Liver (tissue), 3 donors: ENCODE measurements around the gene CLEC10A.

Experiments
- JUND ChIP-seq, 2 donors: IDR thresholded peaks; 2 replicates each; pipeline ENCODE4 v1.6.1; 2016; ENCODE audit warnings: antibody characterized with exemption in 2 of 2
- TF ChIP-seq, protein P1 (sequence below): fragments of 150-350 bp; IDR thresholded peaks from 2 replicates; pipeline ENCODE4 v1.5.1; 2017; ENCODE audit warnings: improper control_type of control experiment, low read depth, low read length; ENCODE audit not compliant: missing input control
- donor health status: healthy.
- donor health status: healthy.

DNA sequence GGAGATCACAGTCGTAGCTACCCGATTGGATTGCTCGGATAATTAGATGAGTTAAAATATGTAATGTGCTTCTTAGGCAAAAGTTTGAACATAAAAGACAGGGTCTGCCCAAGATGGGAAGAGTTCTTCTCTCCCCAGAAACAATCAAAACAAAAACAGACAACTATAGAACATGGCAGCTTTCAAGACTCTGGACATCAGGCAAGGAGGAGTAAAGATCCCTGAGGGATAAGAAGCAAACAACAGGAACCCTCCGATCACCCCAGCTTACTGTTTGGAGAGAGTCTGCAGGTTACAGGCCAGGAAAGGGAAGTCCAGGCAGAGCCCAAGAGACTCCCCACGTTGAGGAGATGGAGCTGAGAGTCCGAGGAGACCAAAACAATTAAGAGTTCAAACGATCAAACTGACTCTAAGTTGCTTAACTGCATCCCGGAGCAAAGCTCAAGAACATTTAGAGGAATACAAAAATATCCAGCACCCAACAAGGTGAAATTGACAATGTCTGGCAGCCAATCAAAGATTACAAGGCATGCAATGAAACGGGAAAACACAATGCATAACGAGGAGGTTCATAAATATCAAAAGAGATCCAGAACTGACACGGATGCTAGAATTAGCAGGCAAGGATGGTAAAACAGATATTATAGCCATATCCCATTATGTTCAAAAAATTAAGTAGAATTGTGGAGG is 30.7 kb upstream of the CLEC10A start:
- TF ChIP-seq, protein P1, sequence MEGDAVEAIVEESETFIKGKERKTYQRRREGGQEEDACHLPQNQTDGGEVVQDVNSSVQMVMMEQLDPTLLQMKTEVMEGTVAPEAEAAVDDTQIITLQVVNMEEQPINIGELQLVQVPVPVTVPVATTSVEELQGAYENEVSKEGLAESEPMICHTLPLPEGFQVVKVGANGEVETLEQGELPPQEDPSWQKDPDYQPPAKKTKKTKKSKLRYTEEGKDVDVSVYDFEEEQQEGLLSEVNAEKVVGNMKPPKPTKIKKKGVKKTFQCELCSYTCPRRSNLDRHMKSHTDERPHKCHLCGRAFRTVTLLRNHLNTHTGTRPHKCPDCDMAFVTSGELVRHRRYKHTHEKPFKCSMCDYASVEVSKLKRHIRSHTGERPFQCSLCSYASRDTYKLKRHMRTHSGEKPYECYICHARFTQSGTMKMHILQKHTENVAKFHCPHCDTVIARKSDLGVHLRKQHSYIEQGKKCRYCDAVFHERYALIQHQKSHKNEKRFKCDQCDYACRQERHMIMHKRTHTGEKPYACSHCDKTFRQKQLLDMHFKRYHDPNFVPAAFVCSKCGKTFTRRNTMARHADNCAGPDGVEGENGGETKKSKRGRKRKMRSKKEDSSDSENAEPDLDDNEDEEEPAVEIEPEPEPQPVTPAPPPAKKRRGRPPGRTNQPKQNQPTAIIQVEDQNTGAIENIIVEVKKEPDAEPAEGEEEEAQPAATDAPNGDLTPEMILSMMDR = no peak
- no peak for TF ChIP-seq JUND (IDR thresholded peaks at IDR 0.05)
